GM23248 (cell line): ENCODE results near the gene CFAP45.

ENCODE experiments used
- EZH2 ChIP-seq: fragments of 200-600 bp; sonication (generic); IDR thresholded peaks from 2 replicates; pipeline ENCODE4 v1.6.1; 2018; ENCODE audit warnings: antibody characterized with exemption, mild to moderate bottlenecking; ENCODE audit not compliant: insufficient read depth, poor library complexity, severe bottlenecking
- EZH2phosphoT487 ChIP-seq: fragments of 200-600 bp; sonication (generic); IDR thresholded peaks from 2 replicates; pipeline ENCODE4 v1.6.1; 2018; ENCODE audit warnings: antibody characterized with exemption, moderate library complexity, mild to moderate bottlenecking, low read depth; ENCODE audit not compliant: insufficient read depth

GRCh38 chr1:159869607-159870006 lies 30.4 kb downstream of the CFAP45 start:
- TF ChIP-seq EZH2 (no peak), EZH2phosphoT487 (no peak)
